Neutrophil (primary cell): ENCODE data around the gene KLHL14.

Experiments
- H3K27ac ChIP-seq: fragments of 200-600 bp; sonication (generic); 2 replicates; pipeline ENCODE4 v1.5.1; 2016; ENCODE audit warnings: mild to moderate bottlenecking, moderate library complexity
- H3K27me3 ChIP-seq: fragments of 200-600 bp; sonication (generic); 2 replicates; pipeline ENCODE4 v1.6.0; 2016; ENCODE audit warnings: mild to moderate bottlenecking
- H3K36me3 ChIP-seq: fragments of 200-600 bp; sonication (generic); 2 replicates; pipeline ENCODE4 v1.5.1; 2017
- H3K4me1 ChIP-seq, 2 experiments: fragments of 200-600 bp in 1 of 2; sonication (generic) in 1 of 2; 1 replicate in 1 of 2; 2 replicates in 1 of 2; pipeline versions ENCODE4 v1.5.1 to v1.6.1; 2013 to 2016; ENCODE audit warnings: low read depth in 1 of 2, low read length in 1 of 2, mild to moderate bottlenecking in 1 of 2, moderate library complexity in 1 of 2; ENCODE audit not compliant: control insufficient read depth in 1 of 2, insufficient read depth in 1 of 2
- H3K4me3 ChIP-seq, 2 experiments: fragments of 200-600 bp in 1 of 2; sonication (generic) in 1 of 2; 1 replicate in 1 of 2; 2 replicates in 1 of 2; pipeline ENCODE4 v1.5.1; 2013 to 2016; ENCODE audit warnings: low read depth in 1 of 2, low read length in 1 of 2, mild to moderate bottlenecking in 1 of 2, moderate library complexity in 1 of 2
- H3K9me3 ChIP-seq: fragments of 200-600 bp; sonication (generic); 2 replicates; pipeline ENCODE4 v1.5.1; 2016
- TF ChIP-seq, protein P1 (sequence below): fragments of 200-600 bp; sonication (generic); IDR thresholded peaks from 2 replicates; pipeline ENCODE4 v1.5.1; 2016; ENCODE audit warnings: antibody characterized with exemption

Gene KLHL14

DNA sequence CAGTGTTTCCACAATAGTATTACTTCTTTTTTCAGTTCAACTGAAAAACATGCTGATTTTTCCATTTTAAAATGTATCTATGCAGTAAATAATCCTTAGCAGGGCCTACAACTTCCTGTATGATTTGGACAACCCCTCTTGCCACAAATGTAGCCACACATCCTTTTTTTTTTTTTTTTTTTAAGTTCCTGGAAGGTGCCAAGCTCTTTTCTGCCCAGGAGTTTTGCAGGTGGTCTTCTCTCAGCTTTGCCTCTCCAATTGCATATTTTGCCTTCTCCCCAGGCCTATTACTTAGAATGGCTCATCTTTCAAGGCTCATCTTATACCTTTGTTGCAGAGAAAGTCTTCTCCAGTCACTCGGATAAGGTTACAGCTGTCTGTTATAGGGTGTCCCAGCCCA, 11.6 kb downstream of the KLHL14 start:
- Histone ChIP-seq H3K27me3 (peaks cover 12% of the 10 kb centered on the region), H3K36me3 (no peaks in the 10 kb centered on the region), H3K4me1 (no peaks in the 10 kb centered on the region), H3K4me3 (no peak overlapping the region), H3K9me3 (no peaks in the 10 kb centered on the region), H3K27ac (no peak overlapping the region)
- TF ChIP-seq, protein P1, sequence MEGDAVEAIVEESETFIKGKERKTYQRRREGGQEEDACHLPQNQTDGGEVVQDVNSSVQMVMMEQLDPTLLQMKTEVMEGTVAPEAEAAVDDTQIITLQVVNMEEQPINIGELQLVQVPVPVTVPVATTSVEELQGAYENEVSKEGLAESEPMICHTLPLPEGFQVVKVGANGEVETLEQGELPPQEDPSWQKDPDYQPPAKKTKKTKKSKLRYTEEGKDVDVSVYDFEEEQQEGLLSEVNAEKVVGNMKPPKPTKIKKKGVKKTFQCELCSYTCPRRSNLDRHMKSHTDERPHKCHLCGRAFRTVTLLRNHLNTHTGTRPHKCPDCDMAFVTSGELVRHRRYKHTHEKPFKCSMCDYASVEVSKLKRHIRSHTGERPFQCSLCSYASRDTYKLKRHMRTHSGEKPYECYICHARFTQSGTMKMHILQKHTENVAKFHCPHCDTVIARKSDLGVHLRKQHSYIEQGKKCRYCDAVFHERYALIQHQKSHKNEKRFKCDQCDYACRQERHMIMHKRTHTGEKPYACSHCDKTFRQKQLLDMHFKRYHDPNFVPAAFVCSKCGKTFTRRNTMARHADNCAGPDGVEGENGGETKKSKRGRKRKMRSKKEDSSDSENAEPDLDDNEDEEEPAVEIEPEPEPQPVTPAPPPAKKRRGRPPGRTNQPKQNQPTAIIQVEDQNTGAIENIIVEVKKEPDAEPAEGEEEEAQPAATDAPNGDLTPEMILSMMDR: no peak

GRCh38 chr18:32760391-32760790, 12.4 kb downstream of the KLHL14 start:
- TF ChIP-seq, protein P1: no peak
- no peaks in the 10 kb centered on the region for H3K4me1 ChIP-seq
- H3K36me3 ChIP-seq: no peaks in the 10 kb centered on the region
- H3K27ac ChIP-seq: no peak overlapping the region
- no peak overlapping the region for H3K4me3 ChIP-seq
- H3K9me3 ChIP-seq: no peaks in the 10 kb centered on the region
- peaks cover 3% of the 10 kb centered on the region for H3K27me3 ChIP-seq

DNA sequence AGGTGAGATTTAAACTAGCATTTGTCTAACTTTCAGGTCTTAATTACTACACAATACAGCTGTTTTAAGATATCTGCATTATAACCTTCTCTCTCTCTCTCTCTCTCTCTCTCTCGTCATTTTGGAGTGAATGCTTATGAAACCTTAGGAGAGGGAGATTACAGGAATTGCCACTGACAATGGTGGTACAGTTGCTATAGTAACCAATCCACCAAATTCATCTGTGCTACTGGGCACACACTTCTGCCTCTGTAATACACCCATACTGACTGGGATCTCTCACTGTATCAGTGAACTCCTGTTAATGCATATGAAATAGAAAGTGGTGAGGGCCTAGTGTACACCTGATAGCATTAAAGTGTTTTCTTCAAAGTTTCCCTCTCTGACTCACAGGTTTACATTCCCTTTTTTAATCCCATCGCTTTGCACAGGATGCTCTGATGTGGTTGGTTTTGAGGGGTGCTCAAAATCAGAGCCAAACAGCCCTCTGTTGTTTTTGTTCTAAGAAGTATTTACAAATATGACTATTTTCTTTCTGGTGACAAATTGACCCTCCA, 13.1 kb downstream of the KLHL14 start:
- Histone ChIP-seq H3K4me1 (no peaks in the 10 kb centered on the region), H3K27ac (no peak overlapping the region), H3K4me3 (no peak overlapping the region)

DNA sequence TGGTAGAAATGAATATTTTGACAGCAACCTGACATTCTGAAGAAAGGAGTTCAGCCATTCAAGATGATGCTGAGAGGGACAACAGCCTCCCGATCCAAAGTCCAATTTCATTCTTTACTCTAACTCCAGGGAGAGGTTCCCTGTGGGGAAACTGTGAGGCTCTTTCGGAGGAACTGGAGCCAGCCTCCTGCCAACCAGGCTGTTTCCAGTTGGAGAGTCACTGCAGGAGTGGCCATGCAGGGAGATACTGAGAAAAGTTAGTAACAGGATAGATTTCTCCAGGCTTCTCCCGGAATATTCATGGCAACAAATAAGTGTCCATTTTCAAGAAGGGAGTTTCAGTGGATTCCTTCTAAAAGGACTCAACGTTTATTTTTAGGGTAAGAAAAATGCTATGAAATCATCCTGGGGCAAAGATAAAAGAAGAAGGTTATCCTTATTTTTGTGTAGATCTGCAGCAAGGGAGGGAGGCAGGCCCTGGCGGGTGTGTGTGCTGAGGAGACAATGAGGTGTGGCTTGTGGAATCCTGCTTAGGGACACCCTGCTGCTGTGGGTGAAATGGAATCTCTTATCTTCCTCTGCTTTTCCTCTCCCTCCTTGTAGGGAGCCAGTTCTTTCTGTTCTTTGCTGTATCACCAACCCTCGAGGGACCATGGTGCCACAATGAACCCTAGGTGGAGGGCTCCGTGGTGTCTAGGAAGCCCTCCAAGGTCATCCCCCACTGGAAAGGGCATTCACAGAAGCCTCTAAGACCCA, 18.1 kb downstream of the KLHL14 start:
- no peak overlapping the region for H3K4me3 ChIP-seq
- H3K27me3 ChIP-seq: no peaks in the 10 kb centered on the region
- no peak overlapping the region for H3K27ac ChIP-seq
- H3K4me1 ChIP-seq: no peaks in the 10 kb centered on the region
- no peaks in the 10 kb centered on the region for H3K9me3 ChIP-seq
- TF ChIP-seq, protein P1: no peak
- no peaks in the 10 kb centered on the region for H3K36me3 ChIP-seq

More for the DNA sequence above, 13.1 kb downstream of the KLHL14 start:
- Histone ChIP-seq H3K27me3 (no peaks in the 10 kb centered on the region), H3K9me3 (no peaks in the 10 kb centered on the region), H3K36me3 (no peaks in the 10 kb centered on the region)
- TF ChIP-seq, protein P1: no peak

DNA sequence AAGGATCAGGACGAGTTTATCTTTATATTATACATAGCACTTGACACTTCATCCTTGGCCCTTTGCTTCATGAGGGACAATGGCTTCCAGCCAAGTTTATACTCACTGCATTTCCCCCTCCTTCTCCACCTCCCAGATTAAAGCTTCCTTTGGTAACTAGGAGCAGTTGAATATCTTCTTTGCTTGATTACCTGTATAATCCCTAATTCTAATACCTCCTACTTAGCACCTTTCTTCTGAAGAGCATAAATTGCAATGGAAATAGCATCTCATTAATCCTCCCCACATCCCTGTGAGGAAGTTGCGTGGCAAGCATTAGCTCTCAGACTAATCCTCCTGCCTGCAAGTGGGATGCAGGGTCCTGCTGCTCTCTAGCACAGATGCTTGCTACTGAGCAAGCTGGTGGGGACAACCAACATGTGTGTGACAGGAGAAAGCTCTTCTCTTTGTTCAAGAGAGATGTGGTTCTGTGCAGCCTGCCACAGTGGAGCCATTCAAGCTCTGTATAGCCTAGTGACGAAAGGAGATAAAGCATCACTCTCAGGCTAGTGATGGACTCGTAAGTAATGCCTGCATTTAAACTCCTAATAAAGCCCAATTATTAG, 19.1 kb downstream of the KLHL14 start:
- Histone ChIP-seq H3K4me1 (no peaks in the 10 kb centered on the region), H3K36me3 (no peaks in the 10 kb centered on the region), H3K4me3 (no peak overlapping the region), H3K9me3 (no peaks in the 10 kb centered on the region), H3K27ac (no peak overlapping the region), H3K27me3 (no peaks in the 10 kb centered on the region)
- TF ChIP-seq, protein P1: no peak
